KMS-11 (cell line): ENCODE results near the gene AHCYL1.

Experiments
- H2AFZ ChIP-seq: fragments of 200-600 bp; sonication (generic); 2 replicates; pipeline ENCODE4 v1.6.1; 2016; ENCODE audit warnings: antibody characterized with exemption, mixed run types, low read depth
- H3K27ac ChIP-seq: fragments of 200-600 bp; sonication (generic); 2 replicates; pipeline ENCODE4 v1.6.1; 2016; ENCODE audit warnings: mild to moderate bottlenecking, mixed run types
- H3K27me3 ChIP-seq: fragments of 200-600 bp; sonication (generic); 2 replicates; pipeline ENCODE4 v1.6.1; 2017; ENCODE audit warnings: mild to moderate bottlenecking, low read depth, mixed run types, moderate library complexity; ENCODE audit not compliant: insufficient read depth
- H3K36me3 ChIP-seq: fragments of 200-600 bp; sonication (generic); 2 replicates; pipeline ENCODE4 v1.6.1; 2017; ENCODE audit warnings: mild to moderate bottlenecking, mixed run types; ENCODE audit not compliant: insufficient read depth
- H3K4me1 ChIP-seq: fragments of 200-600 bp; sonication (generic); 2 replicates; pipeline ENCODE4 v1.6.1; 2016; ENCODE audit warnings: mild to moderate bottlenecking, low read depth, mixed run types; ENCODE audit not compliant: poor library complexity, severe bottlenecking
- H3K4me2 ChIP-seq: fragments of 200-600 bp; sonication (generic); 2 replicates; pipeline ENCODE4 v1.7.0; 2016; ENCODE audit warnings: mild to moderate bottlenecking, mixed run types
- H3K4me3 ChIP-seq: fragments of 200-600 bp; sonication (generic); IDR thresholded peaks from 2 replicates; pipeline ENCODE4 v1.6.1; 2017; ENCODE audit warnings: low read depth, low read length, mixed read lengths; ENCODE audit not compliant: insufficient read depth
- H3K79me2 ChIP-seq: fragments of 200-600 bp; sonication (generic); 2 replicates; pipeline ENCODE4 v1.6.1; 2016; ENCODE audit warnings: low read depth, mixed run types; ENCODE audit not compliant: insufficient read depth
- H3K9ac ChIP-seq: fragments of 200-600 bp; sonication (generic); 2 replicates; pipeline ENCODE4 v1.6.1; 2016; ENCODE audit warnings: mild to moderate bottlenecking, mixed run types
- H4K20me1 ChIP-seq: fragments of 200-600 bp; sonication (generic); 2 replicates; pipeline ENCODE4 v1.6.1; 2016; ENCODE audit warnings: mild to moderate bottlenecking, mixed run types; ENCODE audit not compliant: insufficient read depth
- CTCF ChIP-seq: fragments of 200-600 bp; sonication (generic); conservative IDR thresholded peaks from 2 replicates; pipeline ENCODE4 v1.6.1; 2017; ENCODE audit warnings: low read depth, mild to moderate bottlenecking, antibody characterized with exemption, low read length, moderate library complexity, mixed read lengths

Gene AHCYL1

GRCh38 chr1:110061341-110061740 is 76.8 kb downstream of the AHCYL1 start:
- TF ChIP-seq CTCF = no peak
- no peak overlapping the region for H3K4me3 ChIP-seq
- no peak overlapping the region for H3K27ac ChIP-seq
- H3K9ac ChIP-seq = no peak overlapping the region
- H3K79me2 ChIP-seq = no peaks in the 10 kb centered on the region
- H3K4me2 ChIP-seq = no peak overlapping the region
- H2AFZ ChIP-seq = no peak overlapping the region
- no peaks in the 10 kb centered on the region for H3K36me3 ChIP-seq
- no peaks in the 10 kb centered on the region for H4K20me1 ChIP-seq
- H3K4me1 ChIP-seq = no peaks in the 10 kb centered on the region
- H3K27me3 ChIP-seq = no peaks in the 10 kb centered on the region

- Histone ChIP-seq H3K79me2 (no peaks in the 10 kb centered on the region), H3K4me2 (no peak overlapping the region), H2AFZ (no peak overlapping the region), H3K36me3 (no peaks in the 10 kb centered on the region), H3K9ac (no peak overlapping the region), H3K4me1 (no peaks in the 10 kb centered on the region), H3K27me3 (no peaks in the 10 kb centered on the region), H3K27ac (no peak overlapping the region), H3K4me3 (no peak overlapping the region), H4K20me1 (no peaks in the 10 kb centered on the region)
- TF ChIP-seq CTCF = no peak
Measured at GRCh38 chr1:110062612-110063011, 78.0 kb downstream of the AHCYL1 start.

GRCh38 chr1:110063781-110064180 is 79.2 kb downstream of the AHCYL1 start:
- Histone ChIP-seq H3K27me3 (no peaks in the 10 kb centered on the region), H3K4me1 (no peaks in the 10 kb centered on the region), H3K4me2 (no peak overlapping the region), H3K9ac (no peak overlapping the region), H3K27ac (no peak overlapping the region), H3K79me2 (no peaks in the 10 kb centered on the region), H2AFZ (no peak overlapping the region), H4K20me1 (no peaks in the 10 kb centered on the region), H3K4me3 (no peak overlapping the region), H3K36me3 (no peaks in the 10 kb centered on the region)
- TF ChIP-seq CTCF = no peak

- H3K4me2 ChIP-seq = no peak overlapping the region
- H3K27me3 ChIP-seq = no peaks in the 10 kb centered on the region
- H2AFZ ChIP-seq = no peak overlapping the region
- H3K36me3 ChIP-seq = no peaks in the 10 kb centered on the region
- H3K79me2 ChIP-seq = no peaks in the 10 kb centered on the region
- H3K9ac ChIP-seq = no peak overlapping the region
- H3K4me3 ChIP-seq = no peak overlapping the region
- H3K4me1 ChIP-seq = no peaks in the 10 kb centered on the region
- no peaks in the 10 kb centered on the region for H4K20me1 ChIP-seq
- H3K27ac ChIP-seq = no peak overlapping the region
- TF ChIP-seq CTCF = no peak
Measured at GRCh38 chr1:110064576-110065337, 80.2 kb downstream of the AHCYL1 start.
